Activated gamma-delta T cell (primary cell): ENCODE data around the gene LYZL2.
"Not testable (repeated sequence)": the region's sequence is repeated elsewhere in the genome, so short reads cannot be mapped to it uniquely, and the experiment has no call there.

Experiments used
- DNase-seq: peaks from one replicate; lab custom pipeline; 2025; lab: John Stamatoyannopoulos, UW

Gene LYZL2

DNA sequence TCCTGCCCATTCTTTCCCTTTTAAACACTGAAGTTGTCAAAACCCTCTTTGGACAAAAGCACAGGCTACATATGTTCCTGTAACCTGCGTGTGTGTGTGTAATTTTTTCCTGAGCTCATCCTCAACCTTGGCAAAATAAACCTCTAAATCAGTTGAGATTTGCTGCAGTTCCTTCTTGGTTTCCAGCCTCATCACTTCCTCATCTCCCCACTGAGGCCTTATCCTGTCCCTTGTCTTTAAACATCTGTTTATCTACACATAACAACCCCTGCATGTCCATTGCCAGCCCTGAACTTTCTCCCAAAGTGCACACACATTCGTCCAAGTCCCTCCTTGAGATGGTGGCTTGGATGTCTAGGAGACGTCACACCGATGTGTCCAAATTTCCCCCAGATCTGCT lies 35.5 kb downstream of the LYZL2 start:
- DNase-seq, result no peak

DNA sequence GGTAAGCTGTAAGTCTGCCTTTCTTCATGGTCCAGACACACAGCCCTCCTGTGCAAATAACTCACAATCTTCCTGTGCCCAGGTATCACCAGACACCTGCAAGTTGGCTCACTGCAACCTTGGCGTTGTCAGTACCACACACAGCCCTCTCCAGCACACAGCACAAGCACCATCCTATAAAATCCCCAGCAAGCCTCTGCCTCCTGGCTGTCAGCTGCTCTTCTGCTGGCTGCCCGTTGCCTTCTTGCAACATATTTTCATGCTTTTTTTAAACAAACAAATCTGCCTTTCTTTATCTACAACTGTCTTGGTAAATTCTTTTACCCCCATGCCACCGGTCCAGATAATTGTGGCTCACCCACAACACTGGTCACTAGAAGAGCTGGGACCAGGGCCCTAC lies 36.8 kb downstream of the LYZL2 start:
- DNase-seq, result not testable (repeated sequence)

DNA sequence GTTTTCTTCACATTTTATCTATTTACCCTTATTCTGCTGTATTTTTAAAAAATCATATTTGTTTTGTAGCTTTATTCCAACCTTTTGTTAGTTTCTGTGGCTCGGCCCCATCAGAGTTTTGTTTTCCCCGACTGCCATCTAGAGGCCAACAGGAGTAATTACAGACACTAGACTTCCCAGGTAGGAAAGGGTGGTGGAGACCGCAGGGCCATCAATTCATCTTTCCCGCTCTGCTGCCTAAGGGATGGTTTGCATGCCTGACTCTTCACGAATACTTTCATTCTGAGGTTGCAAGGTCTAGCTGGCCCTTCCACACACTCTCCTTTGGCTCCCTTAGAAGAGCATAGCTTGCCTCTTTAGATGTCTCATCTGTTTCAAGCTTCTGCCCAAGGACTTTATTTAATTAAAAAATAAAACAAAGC lies 38.3 kb downstream of the LYZL2 start:
- no peak for DNase-seq

DNA sequence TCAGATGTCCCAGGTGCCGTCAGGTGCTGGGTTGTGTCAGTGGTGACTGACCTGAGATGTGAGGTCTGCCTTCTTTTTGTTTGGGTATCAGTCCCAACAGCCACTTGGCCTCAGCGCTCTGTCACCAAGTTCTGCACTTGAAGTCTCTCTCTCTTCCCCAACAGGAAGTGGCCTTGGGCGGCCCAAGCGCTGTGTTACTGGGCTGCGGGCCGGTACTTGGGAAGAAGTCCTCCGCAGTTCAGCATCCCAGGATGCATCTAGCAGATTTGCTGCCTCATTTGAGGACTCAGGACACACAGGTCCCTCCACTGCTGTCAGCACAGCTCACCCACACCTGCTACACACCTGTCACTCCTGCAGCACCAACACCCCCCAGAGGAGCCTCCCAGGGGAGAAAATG lies 40.1 kb downstream of the LYZL2 start:
- DNase-seq, result no peak

DNA sequence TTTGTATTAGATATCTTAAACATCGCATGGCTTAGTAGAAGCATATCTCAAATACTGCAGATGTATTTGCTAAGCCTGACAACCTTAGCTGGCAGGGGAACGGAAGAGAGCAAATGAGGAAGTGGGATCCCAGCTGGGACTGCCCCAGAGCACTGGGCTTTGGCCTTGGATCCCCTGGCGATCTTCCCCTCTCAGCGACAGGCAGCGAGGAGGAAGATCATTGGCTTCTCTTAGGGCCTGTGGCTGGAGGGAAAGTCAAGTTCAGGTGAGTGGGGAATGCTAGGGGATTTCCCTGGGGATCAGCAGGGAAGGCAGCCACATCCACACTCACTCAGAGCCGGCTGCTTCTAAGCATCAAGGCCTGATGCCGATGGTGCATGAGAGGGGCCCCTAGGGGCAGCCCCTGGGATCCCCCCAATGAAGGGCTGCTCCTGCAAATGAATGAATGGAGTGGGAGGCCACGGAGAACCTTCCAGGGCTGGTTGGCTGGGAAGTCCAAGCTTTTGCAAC lies 42.0 kb downstream of the LYZL2 start:
- DNase-seq, result no peak

DNA sequence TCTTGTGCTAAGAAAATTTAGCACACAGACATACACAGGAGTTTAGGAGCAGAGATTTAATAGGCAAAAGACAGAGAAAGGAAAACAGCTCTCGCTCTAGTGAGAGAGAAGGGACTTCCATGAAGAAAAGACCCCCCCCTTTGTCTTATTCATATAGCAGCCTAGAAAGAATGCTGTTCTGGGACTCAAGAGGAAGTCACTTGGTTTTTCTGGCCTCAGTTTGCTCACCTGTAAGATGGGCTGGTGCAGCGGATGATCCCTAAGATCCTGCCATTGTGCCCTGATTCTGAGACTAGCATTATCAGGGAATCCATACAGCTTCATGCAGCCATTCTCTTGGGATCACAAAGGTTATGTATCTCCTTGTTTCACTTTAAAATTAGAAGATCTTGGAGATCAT lies 42.7 kb downstream of the LYZL2 start:
- DNase-seq, result no peak

DNA sequence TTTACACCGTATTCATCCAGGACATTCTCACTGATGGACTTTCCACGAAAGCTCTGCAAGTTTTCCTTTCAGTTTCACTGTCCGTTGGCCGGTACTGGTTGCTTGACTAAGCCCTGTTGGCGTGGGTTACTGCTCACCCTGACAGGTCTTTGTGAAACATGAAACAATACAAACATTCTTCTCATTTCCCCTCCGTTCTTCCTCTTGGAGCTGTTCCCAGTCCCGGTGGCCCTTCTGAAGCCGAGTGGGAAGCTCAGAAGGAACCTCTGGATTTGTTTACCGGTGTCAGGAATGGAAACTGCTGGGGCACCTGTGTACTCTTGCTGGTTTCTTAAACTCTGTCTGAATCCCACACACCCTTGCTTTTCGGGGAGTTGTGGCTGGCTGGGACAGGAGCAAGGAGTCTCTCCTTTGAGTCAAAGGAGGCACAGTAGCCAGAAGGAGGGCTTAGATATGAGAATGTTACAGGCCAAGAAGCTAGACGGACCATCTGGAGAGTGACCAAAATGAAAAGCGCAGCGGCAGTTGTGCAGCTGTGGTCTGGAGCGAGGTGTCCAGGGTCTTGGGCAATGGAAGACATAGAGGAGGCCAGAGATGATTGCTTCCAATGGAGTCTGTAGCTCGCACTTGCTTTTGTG lies 45.7 kb downstream of the LYZL2 start:
- DNase-seq, result no peak

DNA sequence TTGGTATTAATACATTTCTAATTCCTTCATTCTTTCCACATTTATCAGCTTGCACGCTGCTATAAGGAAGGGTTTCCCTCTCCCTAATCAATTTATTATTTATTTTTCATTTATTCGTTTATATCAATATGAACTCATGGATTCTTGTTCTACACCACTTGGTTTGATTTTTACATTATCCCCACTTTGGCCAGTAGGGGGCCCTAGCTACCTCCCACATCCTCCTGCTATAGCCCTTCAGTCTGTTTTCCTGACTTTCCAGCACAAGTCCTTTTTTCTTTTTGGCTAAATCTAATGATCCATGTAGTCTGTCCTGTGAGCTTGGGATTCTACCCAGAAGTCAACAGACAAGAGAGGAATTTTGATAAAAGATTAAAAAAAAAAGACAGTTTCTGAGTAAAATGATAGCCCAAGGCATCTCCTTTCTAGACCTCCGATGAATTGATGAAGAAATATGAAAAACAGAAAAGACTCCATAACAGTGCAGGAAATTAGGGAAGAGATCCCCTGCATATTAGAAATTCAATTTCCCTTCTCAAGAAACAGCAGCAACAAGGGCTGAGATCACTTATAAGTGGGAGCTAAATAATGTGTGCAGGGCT lies 47.7 kb downstream of the LYZL2 start:
- DNase-seq, result no peak

DNA sequence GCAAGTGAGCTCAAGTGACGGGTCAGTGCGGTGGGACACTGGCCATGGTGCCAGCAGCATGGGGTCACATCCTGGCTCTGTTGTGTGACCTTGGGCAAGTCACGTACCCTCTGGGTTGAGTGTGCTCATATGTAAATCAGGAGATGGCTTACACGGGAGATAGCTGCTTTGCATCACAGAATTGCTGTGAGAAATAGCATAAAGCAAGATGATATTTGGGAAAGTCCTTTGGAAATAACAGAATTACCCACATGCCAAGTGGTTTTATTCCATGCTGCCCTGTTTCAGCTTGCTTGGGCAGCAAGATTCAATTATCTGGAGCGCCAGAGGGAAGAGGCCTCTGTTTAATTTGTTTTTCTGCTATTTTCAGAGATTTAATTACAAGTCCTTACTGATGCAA lies 48.9 kb downstream of the LYZL2 start:
- no peak for DNase-seq

DNA sequence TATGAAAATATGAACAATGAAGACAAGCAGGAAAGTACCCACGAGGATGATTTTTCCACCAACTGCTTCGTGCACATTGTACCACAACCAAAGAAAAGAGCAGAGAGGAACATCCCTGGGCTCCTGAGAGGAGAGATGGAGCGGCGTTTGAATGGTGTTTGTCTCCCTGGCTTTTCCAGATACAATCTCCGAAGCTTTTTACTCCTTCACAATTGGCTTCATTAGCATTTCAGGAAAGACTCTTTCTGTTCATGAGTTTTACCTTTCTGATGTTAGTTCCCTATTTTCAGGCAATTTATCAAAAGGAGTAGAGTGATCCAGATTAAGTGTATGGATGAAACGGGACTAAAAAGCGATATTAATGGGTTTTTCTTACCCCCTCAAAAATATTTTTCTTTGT lies 49.3 kb downstream of the LYZL2 start:
- no peak for DNase-seq

DNA sequence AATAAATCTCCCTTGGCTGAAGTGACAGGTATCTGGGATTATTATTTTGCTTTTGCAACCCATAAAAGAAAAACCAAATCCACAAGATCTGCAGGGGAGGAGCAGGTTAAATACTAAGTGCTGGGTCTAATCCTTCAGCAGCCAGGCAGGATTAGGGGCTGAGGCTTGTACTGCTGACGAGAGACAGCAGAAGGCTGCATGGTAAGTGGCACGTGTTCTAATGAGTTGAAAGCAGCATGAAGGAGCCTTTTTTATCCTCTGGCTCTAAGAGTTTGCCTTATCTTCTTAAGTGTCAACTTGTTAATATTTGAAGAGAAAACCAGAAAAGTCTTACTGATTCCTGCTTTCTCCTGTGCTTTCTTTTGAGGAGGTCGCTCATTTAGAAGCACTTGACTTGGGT lies 50.0 kb downstream of the LYZL2 start:
- no peak for DNase-seq

DNA sequence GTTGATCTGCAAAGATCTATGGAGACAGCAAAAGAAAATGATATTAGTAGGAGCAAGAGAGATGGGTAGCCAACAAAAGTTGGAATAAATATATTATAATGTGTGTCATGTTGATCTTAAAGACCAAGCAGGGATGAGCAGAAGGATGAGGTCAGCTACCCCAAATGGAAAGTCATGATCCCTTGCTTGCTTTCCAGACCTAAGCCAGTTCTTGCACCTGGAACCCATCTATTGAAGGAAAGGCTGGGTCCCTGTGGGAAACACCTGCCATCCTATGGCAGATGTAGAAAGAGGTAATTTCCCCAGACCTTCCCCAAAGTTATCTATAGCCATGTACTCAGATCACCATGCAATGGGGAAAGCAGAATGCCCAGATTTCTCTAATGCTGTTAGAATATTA lies 52.5 kb downstream of the LYZL2 start:
- DNase-seq, result no peak

DNA sequence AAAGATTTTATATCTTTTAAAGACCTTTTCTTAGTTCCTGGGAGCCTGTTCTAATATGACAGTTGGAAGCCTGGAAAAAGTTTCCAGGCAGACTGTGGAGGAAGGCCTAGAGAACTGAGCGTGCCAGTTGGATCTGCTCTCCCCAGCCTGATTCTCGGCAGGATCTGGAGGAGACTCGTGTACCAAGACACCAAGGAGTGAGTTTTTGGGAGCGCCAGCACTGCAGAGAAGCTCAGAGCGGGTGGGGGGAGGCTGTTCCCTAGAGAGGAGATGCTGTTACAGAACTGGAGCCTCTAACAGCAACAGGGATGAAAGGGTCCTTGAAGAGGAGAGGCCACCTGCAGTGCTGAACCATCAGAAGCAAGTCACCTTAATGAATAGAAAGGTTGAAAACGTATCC lies 52.9 kb downstream of the LYZL2 start:
- no peak for DNase-seq

DNA sequence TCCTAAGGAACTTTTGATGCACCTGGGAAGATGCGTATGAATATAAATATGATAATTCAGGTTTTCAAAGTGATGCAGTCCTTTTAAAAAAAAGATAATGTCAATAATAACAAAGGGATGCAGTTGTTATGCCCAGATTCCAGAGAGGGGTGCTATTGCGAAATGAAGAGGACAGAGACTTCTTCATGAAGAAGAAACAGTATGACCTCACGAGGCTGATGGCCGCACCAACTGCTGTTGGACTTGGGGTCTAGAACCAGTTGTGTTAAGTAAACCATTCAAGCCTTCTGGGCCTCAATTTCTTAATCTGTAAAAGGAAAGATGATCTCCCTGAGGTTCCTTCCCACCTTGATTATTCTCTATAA lies 55.1 kb downstream of the LYZL2 start:
- DNase-seq, result no peak

DNA sequence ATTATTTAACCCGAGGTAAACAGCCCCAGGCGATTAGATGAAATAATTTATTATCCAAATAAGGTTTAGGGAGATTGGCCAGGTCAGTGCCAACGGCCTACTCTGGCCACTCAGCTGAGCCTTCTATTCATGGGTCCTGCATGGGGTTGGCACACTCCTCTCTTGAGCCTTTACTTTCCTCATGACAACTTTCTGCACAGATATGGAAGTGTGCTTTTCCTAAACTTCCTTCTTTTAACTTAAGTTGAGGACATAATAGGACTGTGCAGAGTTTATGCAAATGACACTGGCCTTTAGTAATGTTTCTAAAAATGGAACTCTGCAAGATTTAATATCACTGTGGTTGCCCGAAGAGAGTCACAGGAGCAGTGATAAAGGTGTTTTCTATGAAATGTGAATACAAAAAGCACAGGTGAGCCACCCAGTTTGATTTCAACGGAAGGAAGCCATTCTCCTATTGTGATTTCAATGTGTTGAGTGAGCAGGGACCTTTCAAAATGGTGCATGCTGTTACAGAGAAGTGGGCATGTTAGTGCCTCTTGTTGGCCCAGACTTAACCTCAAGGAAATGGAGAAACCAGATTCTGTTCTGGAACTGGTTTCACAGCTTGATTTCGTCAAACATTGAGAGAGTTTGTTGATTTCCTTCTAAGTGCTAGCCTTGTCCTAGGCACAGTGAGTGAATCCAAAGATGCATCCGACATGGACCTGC lies 55.7 kb downstream of the LYZL2 start:
- no peak for DNase-seq

DNA sequence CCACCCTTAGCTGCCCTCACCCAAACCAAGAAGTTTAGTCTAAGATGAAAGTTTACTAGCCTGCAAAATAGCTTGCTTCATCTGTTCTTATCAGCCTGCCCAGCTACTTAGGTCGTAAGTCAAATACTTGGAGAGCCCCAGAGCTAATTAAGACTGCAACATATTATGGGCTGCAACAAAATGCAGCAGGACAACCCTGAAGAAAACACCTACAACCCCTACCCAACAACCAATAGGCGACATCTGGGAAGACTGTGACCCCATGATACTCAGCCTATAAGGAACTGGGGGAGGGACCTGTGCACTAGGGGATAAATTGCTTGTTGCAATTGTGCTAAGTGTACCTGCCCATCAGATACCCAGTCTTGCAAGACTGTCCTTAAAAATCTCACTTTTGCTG lies 64.1 kb downstream of the LYZL2 start:
- no peak for DNase-seq

DNA sequence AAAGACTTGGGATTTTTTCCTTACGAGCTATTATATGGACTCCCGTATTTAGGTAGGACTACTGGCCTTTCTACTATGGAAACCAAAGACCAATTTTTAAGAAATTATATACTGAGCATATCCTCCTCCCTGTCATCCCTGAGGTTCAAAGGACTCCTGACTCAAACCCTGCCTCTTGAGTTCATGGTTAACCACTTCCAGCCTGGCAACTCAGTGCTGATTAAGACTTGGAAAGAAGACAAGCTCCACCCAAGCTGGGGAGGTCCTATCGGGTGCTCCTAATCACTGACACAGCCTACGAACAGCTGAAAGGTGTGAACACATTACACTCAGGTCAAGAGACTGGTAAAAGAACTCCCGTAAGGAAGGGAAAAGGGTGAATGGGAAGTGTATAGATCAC lies 66.8 kb downstream of the LYZL2 start:
- no peak for DNase-seq
